Measurements from ENCODE around the gene ADAMTS14.

The ADAMTS14 gene

DNA sequence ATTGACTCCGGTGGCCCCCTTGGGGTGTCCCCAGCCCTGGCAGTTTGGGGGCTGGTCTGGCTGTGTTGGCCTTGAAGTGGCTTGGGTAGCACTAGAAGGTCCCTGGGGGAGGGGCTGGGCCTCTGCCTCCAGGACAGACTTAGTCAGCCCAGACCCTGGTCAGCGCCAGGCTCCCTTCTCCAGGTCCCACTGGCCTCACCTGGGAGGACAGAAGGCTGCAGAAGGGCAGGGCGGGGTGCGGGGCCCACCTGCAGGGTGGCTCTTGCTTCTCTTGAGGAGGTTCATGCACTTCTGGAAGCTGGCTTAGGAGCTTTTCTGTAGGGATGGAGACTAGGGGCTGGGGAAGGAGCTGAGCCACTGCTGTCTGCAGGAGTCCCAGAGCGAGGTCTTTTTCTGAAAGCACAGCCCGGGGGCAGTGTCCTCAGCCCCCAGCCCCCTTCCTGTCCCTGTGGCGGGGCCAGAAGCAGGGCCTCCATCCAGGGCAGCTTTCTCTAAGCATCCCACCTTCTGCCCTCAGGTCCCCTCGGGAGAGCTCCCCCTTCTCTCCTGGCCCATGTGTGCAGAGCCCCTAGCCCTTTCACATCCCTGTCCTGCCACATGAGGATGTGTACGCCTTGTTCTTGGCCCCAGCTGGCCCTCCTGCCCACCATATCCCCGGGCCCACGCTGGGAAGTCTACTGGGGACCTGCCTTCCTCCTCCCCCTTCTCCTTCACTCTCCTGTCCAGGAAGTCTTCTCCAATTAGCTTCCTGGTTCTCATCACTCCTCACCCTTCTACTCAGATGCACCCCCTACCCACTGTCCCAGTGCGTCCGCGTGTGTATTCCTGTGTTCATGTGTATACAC lies 101.9 kb downstream of the ADAMTS14 start:
- DNase-seq (ENCODE audit: low spot score), result no peak

DNA sequence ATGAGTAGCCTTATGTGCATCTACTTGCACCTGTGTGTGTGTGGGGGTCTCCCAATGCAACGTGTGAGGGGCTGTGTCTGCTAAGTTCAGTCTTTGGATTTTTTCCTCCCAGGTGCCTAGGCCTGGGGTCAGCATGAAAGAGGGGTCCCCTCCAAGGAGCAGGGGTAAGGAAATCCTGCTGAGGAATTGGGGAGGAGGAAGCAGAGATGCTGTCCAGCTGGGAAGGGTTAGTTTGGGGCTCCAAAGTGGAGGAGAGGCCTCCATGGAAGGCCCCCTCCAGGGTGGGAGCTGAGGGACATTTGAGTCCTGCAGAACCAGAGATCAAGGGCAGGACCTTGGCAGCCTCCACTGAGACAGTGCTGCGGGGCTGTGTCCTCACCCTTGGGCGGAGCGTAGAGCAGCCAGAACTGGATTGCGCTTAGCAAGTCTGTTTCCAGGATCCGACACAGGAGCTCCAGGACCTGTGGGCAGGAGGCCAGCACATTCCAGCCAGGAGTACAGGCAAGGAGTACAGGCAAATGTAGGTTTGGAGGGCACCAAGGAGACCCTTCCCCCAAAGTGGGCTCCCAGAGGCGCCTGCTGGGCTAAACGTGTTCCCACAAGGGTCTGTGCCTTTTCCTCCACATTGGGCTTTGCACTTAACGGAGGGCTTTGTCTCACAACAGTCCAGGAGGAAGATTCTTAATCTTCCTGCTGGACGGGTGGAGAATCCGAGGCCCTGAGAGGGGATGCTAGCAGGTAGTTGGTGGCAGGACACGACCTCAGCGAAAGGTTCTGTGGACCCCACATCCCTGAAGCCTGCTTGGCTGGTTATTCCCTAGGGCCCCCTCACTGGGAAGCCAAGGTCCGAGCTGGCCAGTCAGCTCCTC lies 102.7 kb downstream of the ADAMTS14 start:
- DNase-seq (ENCODE audit: low spot score), result no peak

DNA sequence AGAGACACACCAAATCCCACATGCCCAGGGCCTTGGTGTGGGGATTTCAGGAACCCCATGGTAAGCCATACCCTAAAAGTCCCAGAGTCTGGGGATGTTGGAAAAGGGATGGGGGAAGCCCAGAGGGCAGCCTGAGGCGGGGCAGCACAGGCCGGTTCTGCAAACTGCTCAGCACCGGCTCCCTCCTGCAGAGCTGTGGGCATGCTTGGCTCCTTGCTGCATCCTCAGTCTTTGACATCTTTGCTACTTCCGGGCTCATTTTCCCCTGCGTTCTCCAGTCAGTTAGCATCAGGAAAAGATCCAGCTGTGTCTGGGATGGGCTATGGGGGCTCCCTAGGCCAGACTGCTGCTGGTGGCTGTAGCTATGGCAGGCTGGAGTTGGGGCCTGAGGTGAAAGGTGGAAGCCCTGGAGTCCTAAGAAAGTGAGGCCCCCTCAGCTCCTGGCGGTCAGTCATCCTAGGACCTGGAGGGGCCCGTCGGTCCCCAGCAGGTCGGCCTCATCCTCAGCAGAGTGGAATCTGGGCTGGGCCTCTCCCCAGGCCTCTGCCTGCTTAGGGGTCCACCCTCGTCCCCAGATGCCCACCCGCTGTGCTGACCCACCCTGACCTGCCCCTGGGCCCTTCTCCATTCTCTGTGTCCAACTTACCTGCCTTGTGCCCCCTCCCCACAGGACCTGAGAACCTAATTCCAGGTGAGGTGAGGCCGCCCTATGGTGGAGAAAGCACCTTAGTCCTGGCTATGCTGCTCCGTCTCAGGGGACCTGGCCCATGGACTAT lies 103.6 kb downstream of the ADAMTS14 start:
- no peak for DNase-seq (ENCODE audit: low spot score)

DNA sequence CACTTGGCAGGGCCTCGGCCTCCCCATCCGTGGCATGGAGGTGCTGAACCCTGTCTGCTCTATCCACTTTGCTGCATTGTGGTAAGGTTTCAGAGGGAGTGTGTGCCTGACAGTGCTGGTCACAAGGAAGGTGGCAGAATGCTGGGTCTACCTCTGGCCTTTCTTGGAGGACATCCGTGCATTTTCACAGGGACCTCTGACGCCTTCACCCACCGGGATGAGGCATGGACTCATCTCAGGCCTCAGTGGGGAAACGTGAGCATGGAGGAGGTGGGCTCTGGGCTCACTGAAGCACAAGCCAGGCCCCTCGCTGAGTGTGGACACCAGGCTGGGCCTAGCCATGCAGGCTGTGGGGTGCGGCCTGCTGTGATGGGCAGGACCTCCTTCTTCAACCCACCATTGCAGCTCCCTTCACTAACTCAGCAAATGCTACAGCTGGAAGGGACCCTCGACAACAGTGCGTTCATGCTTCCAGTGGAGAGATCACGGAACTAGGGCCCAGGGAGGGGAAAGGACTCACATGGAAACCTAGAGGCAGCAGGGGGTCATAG lies 104.2 kb downstream of the ADAMTS14 start:
- no peak for DNase-seq (ENCODE audit: low spot score)

DNA sequence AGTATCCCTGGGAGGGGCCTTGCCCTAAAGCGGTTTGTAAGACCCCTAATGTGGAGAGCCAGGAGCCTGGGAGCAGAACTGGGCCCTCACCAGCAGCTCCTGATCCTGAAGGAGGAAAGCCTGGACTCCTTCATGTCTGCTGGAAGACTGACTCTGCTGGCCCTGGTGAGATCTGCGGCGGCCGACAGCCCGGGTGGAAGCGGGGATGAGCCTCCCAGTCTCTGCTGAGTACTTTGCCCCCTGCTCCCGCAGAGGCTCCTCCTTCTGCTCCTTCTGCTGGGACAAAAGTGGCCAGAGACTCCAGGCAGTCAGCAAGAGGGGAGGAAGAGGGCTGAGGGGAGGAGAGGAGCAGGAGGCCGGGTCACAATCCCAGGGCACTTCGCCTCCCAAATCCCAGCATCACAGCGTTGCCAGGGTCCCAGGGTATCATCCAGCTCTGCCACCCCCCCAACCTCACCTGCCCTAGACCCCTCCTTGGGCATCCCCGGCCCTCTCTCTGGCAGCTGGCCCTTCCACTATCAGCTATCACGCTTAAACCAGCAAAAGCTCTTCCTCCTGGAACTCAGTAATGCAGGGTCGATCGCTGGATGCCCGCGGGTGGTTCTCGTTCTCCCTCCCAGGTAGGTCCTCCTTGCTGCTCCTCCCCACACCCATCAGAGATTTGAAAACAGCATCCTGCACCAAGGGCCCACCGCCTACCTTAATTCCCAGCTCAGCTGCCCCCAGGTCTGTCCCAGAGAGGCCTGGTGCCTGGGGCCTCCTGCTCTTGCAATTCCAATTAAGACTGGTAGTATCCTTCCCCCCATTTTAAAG lies 105.0 kb downstream of the ADAMTS14 start:
- DNase-seq (ENCODE audit: low spot score), result no peak

DNA sequence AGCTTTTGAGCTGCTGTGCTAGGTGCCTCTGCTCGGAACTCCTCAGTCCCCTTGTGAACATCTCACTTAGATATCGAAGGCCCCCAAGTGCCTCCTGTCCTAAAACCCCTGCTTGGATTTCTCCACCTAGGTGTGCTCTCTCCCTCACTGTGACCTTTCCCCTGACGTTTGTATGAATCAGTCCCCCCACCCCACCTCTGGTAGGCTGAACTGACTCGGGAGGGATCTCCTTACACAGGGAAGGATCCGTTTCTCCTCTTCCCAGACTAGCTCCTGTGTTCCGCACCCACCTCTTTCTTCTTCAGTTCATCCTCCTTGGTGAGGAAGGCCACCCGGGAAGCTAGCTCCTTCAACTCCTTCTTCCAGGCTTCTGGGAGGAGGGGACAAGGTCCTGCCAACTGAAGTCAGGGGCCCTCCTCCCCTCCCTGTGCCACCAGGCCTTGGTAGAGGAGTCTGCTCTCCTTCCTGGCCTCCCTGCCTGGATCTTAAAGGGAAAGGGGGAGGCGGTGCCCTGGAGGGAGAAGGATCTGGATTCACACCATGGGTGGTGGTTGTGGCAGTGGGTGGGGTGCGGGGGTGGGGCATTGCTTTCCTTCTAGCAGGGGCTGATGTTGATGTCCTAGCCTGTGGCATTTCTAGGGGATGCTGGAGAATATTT lies 106.1 kb downstream of the ADAMTS14 start:
- no peak for DNase-seq (ENCODE audit: low spot score)

DNA sequence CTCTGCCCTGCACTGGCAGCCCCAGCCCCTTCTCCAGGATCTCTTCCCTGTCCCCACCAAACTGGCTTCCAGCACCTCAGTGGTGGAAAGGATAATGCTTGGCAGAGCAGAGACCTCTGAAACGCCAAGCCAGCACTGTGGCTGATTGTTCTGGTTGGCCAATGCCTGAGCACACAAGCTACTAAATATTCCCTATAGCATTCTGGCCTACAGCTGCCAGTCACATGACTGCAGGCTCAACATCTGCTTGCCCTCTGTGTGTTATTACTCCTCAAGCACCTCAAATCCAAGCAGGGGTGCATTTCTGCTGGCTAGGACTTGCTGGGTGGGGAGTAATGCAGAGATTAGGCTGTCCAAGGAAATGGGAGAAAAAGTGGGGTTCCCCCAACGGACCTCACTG lies 106.8 kb downstream of the ADAMTS14 start:
- DNase-seq (ENCODE audit: low spot score), result no peak

DNA sequence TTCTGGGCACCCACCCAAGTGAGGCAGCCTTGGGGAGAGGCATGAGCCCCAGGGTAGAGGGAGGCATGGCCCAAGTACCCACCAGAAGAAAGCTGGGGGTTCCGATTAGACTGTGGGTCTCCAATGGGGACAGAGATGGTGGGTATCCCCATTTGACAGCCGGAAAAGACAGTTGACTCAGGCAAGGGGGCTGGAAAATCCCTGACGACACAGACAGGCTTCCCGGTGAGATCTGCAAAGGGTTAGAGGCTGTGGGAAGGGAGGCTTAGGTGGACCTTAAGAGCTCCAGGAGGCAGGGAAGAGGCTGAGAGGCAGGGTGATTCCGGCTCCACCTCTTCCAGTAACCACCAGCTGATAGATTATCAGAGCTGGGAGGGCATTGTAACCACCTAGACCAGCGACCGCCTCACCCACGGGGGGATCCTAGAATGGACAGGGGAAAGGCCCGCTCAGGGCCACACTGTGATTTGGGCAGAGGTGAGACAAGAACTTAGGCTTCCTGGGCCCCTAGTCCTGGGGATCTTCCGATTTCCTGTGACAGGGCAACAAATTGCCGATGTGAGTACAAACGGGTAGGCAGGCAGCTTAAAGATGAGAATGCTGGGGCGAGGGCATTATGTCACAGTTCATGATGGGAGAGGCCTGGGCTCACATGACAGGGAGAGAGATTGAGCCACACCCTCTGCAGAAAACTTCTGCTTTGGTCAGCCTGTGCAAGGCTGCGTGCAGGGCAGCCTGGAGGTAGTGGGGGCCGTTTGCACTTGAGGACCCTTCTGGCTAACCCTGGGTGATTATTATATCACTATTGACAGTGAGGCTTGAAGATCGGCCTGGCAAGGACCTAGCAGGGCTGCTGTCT lies 107.4 kb downstream of the ADAMTS14 start:
- no peak for DNase-seq (ENCODE audit: low spot score)

DNA sequence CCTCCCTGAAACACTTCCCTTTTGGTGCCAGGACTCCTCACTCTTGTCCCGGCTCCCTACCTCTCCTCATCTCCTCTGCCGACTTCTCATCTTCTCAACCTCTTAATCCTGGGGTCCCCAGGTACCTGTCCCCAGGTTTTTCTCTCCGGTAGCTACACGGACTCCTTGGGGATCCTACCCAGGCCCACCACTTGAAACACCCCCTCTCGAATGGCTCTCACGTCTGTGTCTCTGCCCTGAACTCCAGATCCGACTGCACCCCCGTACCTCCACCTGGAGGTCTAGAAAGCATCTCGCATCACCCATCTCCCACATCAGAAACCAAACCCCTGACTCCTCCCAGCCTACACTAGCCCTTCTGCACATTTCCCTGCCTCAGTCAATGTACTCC lies 108.1 kb downstream of the ADAMTS14 start:
- DNase-seq (ENCODE audit: low spot score), result no peak

DNA sequence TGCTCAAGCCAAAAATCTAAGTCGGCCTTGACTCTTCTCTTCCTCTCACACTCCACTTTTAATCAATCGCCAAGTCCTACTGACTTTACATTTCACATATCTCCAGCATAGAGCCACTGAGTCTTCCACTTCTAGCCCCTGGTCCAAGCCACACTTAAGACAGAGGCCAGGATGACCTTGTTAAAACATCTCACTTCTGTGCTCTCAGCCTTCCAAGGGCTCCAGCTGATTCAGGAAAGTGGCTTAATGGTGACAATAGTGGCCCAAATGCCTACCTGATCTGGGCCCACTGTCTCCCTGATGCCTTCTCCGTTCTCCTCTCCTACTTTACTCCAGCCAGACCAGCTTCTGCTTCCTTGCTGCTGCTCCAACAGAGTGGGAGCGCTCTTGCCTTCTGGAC lies 108.5 kb downstream of the ADAMTS14 start:
- no peak for DNase-seq (ENCODE audit: low spot score)

DNA sequence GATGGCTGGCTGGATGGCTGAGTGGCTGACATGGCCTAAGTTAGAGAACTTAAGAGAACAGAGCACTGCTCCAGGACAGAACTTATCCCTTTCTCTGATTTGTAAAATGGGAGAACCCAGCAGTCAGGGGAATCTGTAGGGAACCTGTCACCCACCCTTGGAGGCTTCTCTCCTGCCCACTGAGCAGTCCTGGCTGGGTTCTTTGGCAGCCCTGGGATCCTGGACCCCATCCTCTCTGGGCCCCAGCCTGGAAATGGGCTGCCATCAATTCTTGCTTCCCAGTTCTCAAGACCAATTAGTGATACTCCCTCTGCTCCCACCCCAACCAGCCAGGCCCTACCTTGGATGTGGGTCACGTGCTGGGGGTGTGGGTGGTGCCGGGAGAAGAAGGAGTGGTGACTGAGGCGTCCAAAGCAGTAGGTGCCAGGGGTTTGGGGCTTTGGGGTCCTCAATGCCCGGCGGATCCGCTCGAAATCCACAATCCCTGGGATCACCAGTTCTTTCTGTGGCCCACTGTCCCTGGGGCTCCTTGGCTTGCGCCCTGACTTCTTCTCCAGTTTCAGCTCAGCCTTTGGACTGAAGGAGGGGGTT lies 109.2 kb downstream of the ADAMTS14 start:
- no peak for DNase-seq (ENCODE audit: low spot score)

DNA sequence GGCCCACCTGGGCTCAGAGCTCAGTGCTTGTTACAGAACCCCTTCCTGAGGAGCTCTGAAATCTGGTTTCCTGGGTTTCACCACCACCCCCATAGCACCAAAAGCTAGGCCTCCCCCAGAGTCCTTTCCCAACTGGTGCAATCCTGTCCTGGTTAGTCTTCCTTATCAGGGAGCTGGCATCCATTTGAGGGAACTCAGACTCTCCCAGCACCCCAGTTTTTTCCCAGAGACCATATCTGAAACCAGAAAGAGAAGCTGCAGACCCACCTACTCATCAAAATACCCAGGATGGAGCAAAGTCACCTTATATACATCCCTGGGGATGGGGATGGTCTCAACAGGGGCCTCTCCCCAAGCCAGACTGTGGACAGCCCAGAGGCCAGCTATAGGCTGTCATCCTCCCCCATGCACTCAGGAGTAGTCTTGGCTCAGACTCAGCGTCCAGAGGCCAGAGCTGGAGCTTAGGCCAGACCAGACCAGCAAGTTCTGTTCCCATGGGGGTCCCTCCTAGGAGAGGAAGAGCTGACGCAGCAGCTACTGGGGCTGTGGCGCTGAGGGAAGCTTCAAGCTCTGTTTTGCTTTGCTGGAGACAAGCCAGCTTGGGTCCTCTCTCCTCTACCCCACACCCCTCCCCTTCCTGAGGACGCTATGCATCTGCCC lies 109.9 kb downstream of the ADAMTS14 start:
- no peak for DNase-seq (ENCODE audit: low spot score)

DNA sequence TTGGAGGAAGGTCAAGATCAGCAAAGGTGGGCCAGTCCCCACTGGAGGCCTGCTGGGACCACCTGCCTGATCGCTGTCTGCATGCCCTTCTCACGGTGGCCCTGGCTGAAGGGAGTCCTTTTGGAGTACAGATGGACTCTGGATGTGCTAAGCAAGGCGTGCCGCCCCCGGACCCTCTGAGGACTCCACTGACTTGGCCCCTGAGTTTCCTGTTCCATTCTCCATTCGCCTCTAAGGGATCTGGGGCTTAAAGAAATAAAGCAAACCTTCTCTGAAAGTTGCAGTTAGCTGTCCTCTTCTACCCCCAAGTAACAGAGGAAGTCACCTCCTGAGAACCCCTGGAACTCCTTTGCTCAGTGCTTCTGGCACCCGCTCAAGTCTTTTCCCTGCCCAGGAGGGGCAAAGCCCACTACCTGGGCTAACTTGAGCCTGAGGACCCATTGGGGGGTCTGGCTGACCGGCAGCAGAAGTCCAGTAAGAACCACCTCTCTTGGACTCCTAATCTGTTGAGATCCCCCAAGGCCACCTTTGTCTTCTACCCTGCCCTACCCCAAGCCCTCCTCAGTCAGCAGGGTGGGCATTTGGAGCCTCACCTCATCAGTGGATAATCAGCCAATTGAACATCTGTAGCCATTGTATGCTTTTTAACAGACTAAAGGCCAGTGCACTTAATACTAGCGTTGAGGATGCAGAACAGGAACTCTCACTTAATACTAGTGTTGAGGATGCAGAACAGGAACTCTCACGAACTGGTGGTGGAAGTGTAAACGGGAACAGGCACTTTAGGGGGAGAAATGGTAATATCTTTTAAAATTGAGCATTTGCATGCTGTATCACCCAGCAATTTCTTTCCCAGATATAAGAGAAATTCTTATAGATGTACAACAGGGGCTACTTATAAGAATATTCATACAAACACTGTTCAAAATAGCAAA lies 110.7 kb downstream of the ADAMTS14 start:
- DNase-seq (ENCODE audit: low spot score), result no peak

DNA sequence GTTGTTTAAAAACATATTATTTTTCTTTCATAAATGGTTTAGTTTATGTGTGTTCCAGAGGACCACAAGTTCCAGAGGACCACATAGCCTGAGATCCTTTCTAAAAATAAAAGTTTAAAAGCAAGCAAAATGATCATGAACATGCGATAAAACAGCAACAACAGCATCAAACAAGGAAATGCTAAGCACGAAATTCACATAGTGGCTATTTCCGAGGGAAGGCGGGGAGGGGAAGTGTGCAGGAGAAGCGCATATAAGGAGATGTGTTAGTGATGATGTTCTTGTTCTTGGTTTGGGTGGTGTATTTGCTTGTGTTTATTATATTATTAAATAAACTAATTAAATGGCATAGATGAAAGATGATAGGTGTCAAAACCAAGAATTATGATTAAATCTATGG lies 111.7 kb downstream of the ADAMTS14 start:
- DNase-seq (ENCODE audit: low spot score), result no peak

DNA sequence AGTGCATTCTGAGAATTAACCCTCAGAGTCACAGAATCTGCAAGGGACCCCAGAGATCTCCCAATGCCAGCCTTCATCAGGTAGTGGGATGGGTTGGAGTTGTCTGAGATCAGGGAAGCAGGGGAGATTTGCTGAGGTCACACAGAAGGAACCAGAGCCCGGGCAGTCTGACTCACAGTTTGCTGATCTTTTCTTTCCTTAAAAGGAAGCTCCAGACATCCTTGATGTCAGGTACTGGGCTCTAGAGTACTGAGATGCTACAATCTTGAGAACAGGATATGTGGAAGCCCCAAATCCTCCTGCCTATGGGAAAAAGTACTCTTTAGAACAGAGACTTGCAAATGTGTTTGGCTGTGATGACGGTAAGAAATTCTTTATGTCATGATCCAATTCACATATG lies 112.2 kb downstream of the ADAMTS14 start:
- DNase-seq (ENCODE audit: low spot score), result no peak

DNA sequence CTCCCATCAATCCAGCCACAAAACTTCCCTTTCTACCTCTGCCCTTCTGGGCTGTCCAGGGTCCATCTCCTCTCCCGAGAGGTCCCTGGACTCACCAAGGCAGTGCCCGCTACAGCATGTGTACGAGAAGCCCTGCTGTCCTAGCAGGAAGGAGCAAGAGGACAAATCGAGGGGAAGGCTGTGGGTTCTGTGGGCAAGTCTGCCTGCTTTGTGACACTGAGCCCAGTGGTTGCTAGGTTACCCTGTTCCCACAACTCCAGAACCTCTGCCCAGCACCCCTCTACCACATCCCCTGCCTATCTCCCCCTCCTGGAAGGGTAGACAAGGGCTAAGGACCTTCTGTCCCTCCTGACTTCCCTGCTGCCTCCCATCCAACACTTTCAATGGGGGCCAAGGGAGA lies 112.9 kb downstream of the ADAMTS14 start, which contains the start of gene TBATA:
TBATA (minus strand) TSS at position 188 of the 400 bp plus-strand sequence. CDS start 1,998 bp downstream, outside the sequence.
- DNase-seq (ENCODE audit: low spot score), result no peak

DNA sequence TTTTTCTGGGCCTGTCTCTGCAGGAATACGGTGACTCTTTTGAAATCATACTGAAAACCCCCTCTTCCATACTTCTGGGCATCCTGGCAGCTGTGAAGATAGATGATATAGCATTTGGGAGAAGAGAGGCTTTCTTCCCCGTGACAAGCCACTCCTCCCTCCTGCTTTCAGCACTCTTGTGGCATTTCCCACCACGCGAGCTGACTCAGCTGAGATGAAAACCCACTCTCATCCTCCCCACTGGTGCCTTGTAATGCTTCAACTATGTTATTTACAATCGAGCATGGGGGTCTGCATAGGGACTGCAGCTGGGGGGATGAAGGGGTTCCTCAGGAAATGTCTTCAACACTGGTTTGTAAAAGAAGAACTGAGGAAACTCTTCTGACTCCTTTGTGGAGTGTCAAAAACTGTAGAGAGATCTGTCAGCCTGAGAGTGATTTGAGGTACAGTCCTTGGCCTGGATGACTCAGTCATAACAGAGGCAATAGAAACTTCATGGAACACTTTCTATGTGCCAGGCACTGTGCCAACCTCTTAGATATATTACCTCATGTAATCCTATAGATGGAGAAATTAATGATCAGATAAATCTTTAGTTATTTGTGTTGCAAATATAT lies 114.6 kb downstream of the ADAMTS14 start:
- DNase-seq (ENCODE audit: low spot score), result no peak
